H1 (cell line): ENCODE results near the gene ADCY5. TPM values are rescaled to one million over a fixed set of nuclear protein-coding genes. Genes with fewer than 3 reads are reported as not detected.

Experiments used
- CTCF ChIA-PET: fragments of 300-600 bp; sonication (Branson Sonifier 250); formaldehyde crosslinking; loops from one replicate; lab custom pipeline; 2021; ENCODE audit not compliant: partially characterized antibody; lab: Charles Lee
- POLR2A ChIA-PET: fragments of 300-600 bp; sonication (Branson Sonifier 250); formaldehyde crosslinking; loops from one replicate; lab custom pipeline; 2021; ENCODE audit warnings: inconsistent platforms; ENCODE audit not compliant: partially characterized antibody; lab: Charles Lee
- DNase-seq, 2 experiments: peaks; one replicate each; pipeline versions ENCODE4 v3.0.0 to v3.0.0-alpha.2; 2010 to 2022; ENCODE audit warnings: low spot score in 2 of 2, low read depth in 1 of 2, mixed read lengths in 1 of 2
- FAIRE-seq: peaks from 2 replicates; lab custom pipeline; 2011; peaks lifted over from hg19 to GRCh38; lab: Jason Lieb, UNC
- H2AFZ ChIP-seq: 2 replicates; pipeline ENCODE4 v1.8.1; 2012; ENCODE audit warnings: low read length, inconsistent platforms
- H2AK5ac ChIP-seq: 2 replicates; pipeline ENCODE4 v1.6.1; 2013; ENCODE audit warnings: low read depth, low read length
- H2BK120ac ChIP-seq: replicated peaks from 2 replicates; pipeline ENCODE3; 2013; ENCODE audit warnings: low read depth, low read length, inconsistent platforms
- H2BK12ac ChIP-seq: 2 replicates; pipeline ENCODE4 v1.6.1; 2013; ENCODE audit warnings: low read depth, low read length
- H2BK15ac ChIP-seq: 2 replicates; pipeline ENCODE4 v1.6.1; 2013; ENCODE audit warnings: low read length
- H2BK20ac ChIP-seq: 2 replicates; pipeline ENCODE4 v1.6.1; 2013; ENCODE audit warnings: low read length
- H2BK5ac ChIP-seq: 2 replicates; pipeline ENCODE4 v1.6.1; 2013; ENCODE audit warnings: low read depth, low read length
- H3K14ac ChIP-seq: 2 replicates; pipeline ENCODE4 v1.6.1; 2013; ENCODE audit warnings: inconsistent platforms; ENCODE audit not compliant: insufficient read length
- H3K18ac ChIP-seq: 2 replicates; pipeline ENCODE4 v1.6.1; 2013; ENCODE audit warnings: low read length; ENCODE audit errors: extremely low read depth
- H3K23ac ChIP-seq: 2 replicates; pipeline ENCODE4 v1.6.1; 2013; ENCODE audit warnings: inconsistent platforms; ENCODE audit not compliant: insufficient read length
- H3K23me2 ChIP-seq: 2 replicates; pipeline ENCODE4 v1.6.1; 2013; ENCODE audit warnings: low read depth, low read length
- H3K27ac ChIP-seq: 2 replicates; pipeline ENCODE4 v1.6.1; 2011; ENCODE audit warnings: low read depth, low read length, inconsistent platforms
- H3K27me3 ChIP-seq, 4 experiments: replicated peaks in 1 of 4; 1 replicate in 1 of 4; 2 replicates in 3 of 4; pipeline versions ENCODE4 v1.6.1 to v1.8.1; 2011 to 2013; ENCODE audit warnings: low read length in 3 of 4, mild to moderate bottlenecking in 3 of 4, inconsistent platforms in 2 of 4, mixed read lengths in 2 of 4, moderate library complexity in 1 of 4; ENCODE audit not compliant: control insufficient read depth in 3 of 4, insufficient read depth in 3 of 4; ENCODE audit errors: extremely low read depth in 1 of 4
- H3K36me3 ChIP-seq, 4 experiments: 2 replicates each; pipeline versions ENCODE4 v1.6.1 to v1.8.1; 2011 to 2013; ENCODE audit warnings: mild to moderate bottlenecking in 4 of 4, low read length in 3 of 4, moderate library complexity in 2 of 4, control low read depth in 1 of 4, inconsistent platforms in 1 of 4; ENCODE audit not compliant: insufficient read depth in 4 of 4, control insufficient read depth in 2 of 4
- H3K4ac ChIP-seq: replicated peaks from 2 replicates; pipeline ENCODE3; 2013; ENCODE audit warnings: low read length, low read depth, mixed read lengths, inconsistent platforms; ENCODE audit not compliant: insufficient read length
- H3K4me1 ChIP-seq, 4 experiments: replicated peaks in 1 of 4; 1 replicate in 1 of 4; 2 replicates in 3 of 4; pipeline versions ENCODE4 v1.6.1 to v1.8.1; 2011 to 2013; ENCODE audit warnings: low read length in 3 of 4, inconsistent platforms in 2 of 4, mixed read lengths in 1 of 4; ENCODE audit not compliant: insufficient read depth in 4 of 4, control insufficient read depth in 3 of 4
- H3K4me2 ChIP-seq, 2 experiments: 2 replicates each; pipeline versions ENCODE4 v1.6.1 to v1.8.1; 2011 to 2013; ENCODE audit warnings: low read depth in 2 of 2, low read length in 2 of 2, control low read depth in 1 of 2, inconsistent platforms in 1 of 2, mild to moderate bottlenecking in 1 of 2; ENCODE audit not compliant: insufficient read depth in 1 of 2
- H3K4me3 ChIP-seq, 4 experiments: fragments of 200-600, 300-600 bp in 1 of 4; sonication (generic), shearing (Covaris generic), sonication (Bioruptor Twin) in 1 of 4; 2 replicates each; pipeline versions ENCODE4 v1.5.1 to v1.8.1; 2011 to 2016; ENCODE audit warnings: low read length in 4 of 4, low read depth in 3 of 4, control low read depth in 2 of 4, inconsistent platforms in 2 of 4, mild to moderate bottlenecking in 2 of 4, mixed read lengths in 1 of 4, moderate library complexity in 1 of 4; ENCODE audit not compliant: insufficient read depth in 2 of 4; ENCODE audit errors: extremely low read depth in 1 of 4
- H3K56ac ChIP-seq: replicated peaks from 2 replicates; pipeline ENCODE3; 2013; ENCODE audit warnings: low read depth, mild to moderate bottlenecking, mixed read lengths, low read length, inconsistent platforms; ENCODE audit not compliant: insufficient read length
- H3K79me1 ChIP-seq: 2 replicates; pipeline ENCODE4 v1.6.1; 2013; ENCODE audit warnings: low read depth, low read length, control low read depth
- H3K79me2 ChIP-seq, 2 experiments: 2 replicates each; pipeline versions ENCODE4 v1.6.1 to v1.8.1; 2012 to 2013; ENCODE audit warnings: low read length in 2 of 2, mild to moderate bottlenecking in 2 of 2, inconsistent platforms in 1 of 2; ENCODE audit not compliant: insufficient read depth in 2 of 2, control insufficient read depth in 1 of 2
- H3K9ac ChIP-seq, 4 experiments: replicated peaks in 1 of 4; 1 replicate in 1 of 4; 2 replicates in 3 of 4; pipeline versions ENCODE4 v1.6.1 to v1.8.1; 2011 to 2013; ENCODE audit warnings: low read depth in 3 of 4, low read length in 3 of 4, control low read depth in 2 of 4, mild to moderate bottlenecking in 2 of 4, moderate library complexity in 2 of 4, inconsistent platforms in 1 of 4; ENCODE audit errors: extremely low read depth in 1 of 4
- H3K9me3 ChIP-seq, 2 experiments: 2 replicates each; pipeline versions ENCODE4 v1.6.1 to v1.8.1; 2012 to 2013; ENCODE audit warnings: mild to moderate bottlenecking in 2 of 2, moderate library complexity in 2 of 2, control low read depth in 1 of 2, inconsistent platforms in 1 of 2, low read depth in 1 of 2, low read length in 1 of 2, mixed read lengths in 1 of 2; ENCODE audit not compliant: insufficient read depth in 2 of 2
- H4K20me1 ChIP-seq, 2 experiments: replicated peaks in 1 of 2; 2 replicates each; pipeline versions ENCODE3 to v1.8.1; 2011 to 2013; ENCODE audit warnings: inconsistent platforms in 2 of 2, low read length in 2 of 2, mild to moderate bottlenecking in 1 of 2; ENCODE audit not compliant: insufficient read depth in 2 of 2, control insufficient read depth in 1 of 2
- H4K5ac ChIP-seq: 2 replicates; pipeline ENCODE4 v1.6.1; 2013; ENCODE audit warnings: low read length, low read depth, mixed read lengths, inconsistent platforms; ENCODE audit not compliant: insufficient read length
- H4K8ac ChIP-seq: 2 replicates; pipeline ENCODE4 v1.8.0; 2013; ENCODE audit warnings: mild to moderate bottlenecking, moderate library complexity, low read length, inconsistent platforms; ENCODE audit not compliant: insufficient read depth; ENCODE audit errors: extremely low read depth
- H4K91ac ChIP-seq: replicated peaks from 2 replicates; pipeline ENCODE3; 2013; ENCODE audit warnings: low read length, mixed read lengths, inconsistent platforms; ENCODE audit not compliant: insufficient read length
- EGR1 ChIP-seq: IDR thresholded peaks from 2 replicates; pipeline ENCODE4 v1.6.1; 2011; ENCODE audit warnings: low read depth, low read length, borderline replicate concordance
- FOSL1 ChIP-seq: IDR thresholded peaks from 2 replicates; pipeline ENCODE4 v1.6.1; 2011; ENCODE audit warnings: mild to moderate bottlenecking, low read depth, low read length, moderate library complexity; ENCODE audit not compliant: insufficient read depth
- HDAC6 ChIP-seq: IDR thresholded peaks from one replicate; pipeline ENCODE4 v1.7.1; 2012; ENCODE audit warnings: low read depth, mild to moderate bottlenecking, inconsistent platforms, low read length, moderate library complexity
- KDM4A ChIP-seq: IDR thresholded peaks from one replicate; pipeline ENCODE4 v1.7.1; 2012; ENCODE audit warnings: low read depth, mild to moderate bottlenecking, moderate library complexity, low read length, inconsistent platforms; ENCODE audit not compliant: severe bottlenecking
- PHF8 ChIP-seq: fragments of 200-600 bp; sonication (generic); conservative IDR thresholded peaks from 2 replicates; pipeline ENCODE4 v1.7.1; 2012; ENCODE audit warnings: low read depth, mild to moderate bottlenecking, inconsistent platforms, low read length, moderate library complexity
- SIN3A ChIP-seq, 2 experiments: IDR thresholded peaks in 1 of 2; conservative IDR thresholded peaks in 1 of 2; 2 replicates each; pipeline ENCODE4 v1.6.1; 2011 to 2012; ENCODE audit warnings: low read length in 2 of 2, improper control_type of control experiment in 1 of 2, low read depth in 1 of 2, mild to moderate bottlenecking in 1 of 2
- SP2 ChIP-seq: IDR thresholded peaks from 2 replicates; pipeline ENCODE4 v1.6.1; 2012; ENCODE audit warnings: mild to moderate bottlenecking, low read length, inconsistent platforms
- SRF ChIP-seq: IDR thresholded peaks from 2 replicates; pipeline ENCODE4 v1.6.1; 2011; ENCODE audit warnings: mild to moderate bottlenecking, low read depth, low read length, moderate library complexity
- SUZ12 ChIP-seq: fragments of 200-600 bp; sonication (generic); IDR thresholded peaks from 2 replicates; pipeline ENCODE4 v1.6.1; 2012; ENCODE audit warnings: mild to moderate bottlenecking, inconsistent platforms, low read length, moderate library complexity, mixed read lengths
- WGBS, 2 experiments: shearing (Covaris generic) in 1 of 2; methylation state at CpG; one replicate each; pipeline versions ENCODE4 v1.1.6 to v1.1.7; 2013 to 2015; ENCODE audit warnings: low lambda C conversion rate in 2 of 2, mixed read lengths in 2 of 2, inconsistent platforms in 1 of 2, low coverage in 1 of 2, missing lambda C conversion rate in 1 of 2; ENCODE audit not compliant: insufficient replicate concordance in 2 of 2, insufficient coverage in 1 of 2, insufficient read length in 1 of 2; ENCODE audit errors: extremely low coverage in 1 of 2, missing lambda C conversion rate in 1 of 2; 5-methylcytosine and 5-hydroxymethylcytosine counted together
- polyA plus RNA-seq, 7 experiments: library from polyadenylated mRNA; depleted of rRNA in 3 of 7; stranded (reverse) in 5 of 7; unstranded in 2 of 7; fragments of >200 nt in 5 of 7; fragments of 200-250 nt in 2 of 7; gene quantifications; 1 replicate in 5 of 7; 2 replicates in 1 of 7; 4 replicates in 1 of 7; pipeline versions ENCODE4 v1.2.1 to v1.2.3, GENCODE V29; 2011 to 2013; ENCODE audit warnings: missing spikeins in 2 of 7, mixed read lengths in 2 of 7
- total RNA-seq: library from RNA; stranded (reverse); fragmentation: NEBNext Ultra II Directional; extraction: Animal tissue kit (Norgen Biotek cat#: 25700); gene quantifications from 2 replicates; pipeline ENCODE4 v1.2.1, GENCODE V29; 2021
- TF ChIP-seq, protein P1 (sequence below): IDR thresholded peaks from 2 replicates; pipeline ENCODE4 v1.6.1; 2011; ENCODE audit warnings: low read length, improper control_type of control experiment
- TF ChIP-seq, protein P2 (sequence below): IDR thresholded peaks from 2 replicates; pipeline ENCODE4 v1.6.1; 2011; ENCODE audit warnings: low read depth, mild to moderate bottlenecking, low read length; ENCODE audit not compliant: insufficient read depth

ADCY5 gene
- total and polyA plus RNA-seq, 2 of the 8 experiments (the other 6 are each of a cell fraction or from before 2014, with no cell fraction given) = 18.9 to 40.8 TPM

DNA sequence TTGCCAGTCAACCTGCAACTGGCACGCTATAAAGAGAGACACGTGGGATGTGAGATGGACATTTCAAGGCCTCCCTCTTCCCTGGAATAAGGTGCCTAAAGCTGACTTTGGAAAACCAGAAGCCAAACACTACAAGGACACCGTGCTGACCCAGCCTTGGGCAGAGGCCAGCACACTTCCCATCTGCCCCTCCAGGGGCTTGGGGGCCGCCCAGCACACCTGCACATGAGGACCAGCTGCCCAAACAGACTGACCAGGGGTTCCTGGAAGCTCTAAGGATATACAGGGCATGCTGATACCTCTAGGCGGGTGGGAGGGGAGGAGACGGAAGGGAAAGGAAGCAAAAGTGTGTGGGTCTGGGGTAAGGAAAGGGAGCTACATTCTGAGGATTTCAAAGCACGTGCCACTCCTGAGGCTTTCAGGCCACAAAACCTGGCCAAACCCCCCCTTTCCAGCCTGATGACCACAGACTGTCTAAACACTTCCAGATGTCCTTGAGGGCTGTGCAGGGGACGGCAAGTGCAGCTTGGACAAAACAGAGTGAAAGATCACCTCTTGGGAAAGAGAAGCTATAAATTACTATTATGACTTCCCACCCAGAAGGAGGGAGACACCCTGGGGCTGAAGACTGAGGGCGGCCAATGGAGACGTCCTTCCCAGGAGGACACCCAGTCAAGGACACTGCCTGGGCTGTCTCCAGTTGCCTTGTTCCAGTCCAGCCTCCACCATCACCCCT, 57.9 kb downstream of the ADCY5 start:
- H3K23me2 ChIP-seq = no peaks in the 10 kb centered on the region
- H3K9me3 ChIP-seq = no peaks in the 10 kb centered on the region
- no peaks in the 10 kb centered on the region for H3K27me3 ChIP-seq
- no peak overlapping the region for H3K27ac ChIP-seq
- DNase-seq = no peak
- no peak overlapping the region for H3K4me2 ChIP-seq
- no peak overlapping the region for H3K9ac ChIP-seq
- H4K8ac ChIP-seq = no peak overlapping the region
- no peak overlapping the region for H4K91ac ChIP-seq
- no peak overlapping the region for H2BK5ac ChIP-seq
- no peak overlapping the region for H2BK20ac ChIP-seq
- no peak overlapping the region for H3K23ac ChIP-seq
- no peak overlapping the region for H4K5ac ChIP-seq
- ChIA-PET CTCF (interaction anchor here (0.9 to 11.1 kb wide), 12 partner anchors 8 to 108 kb away, joined by 3 to 63 read pairs (median 5); partner anchors contain the start of gene ADCY5), POLR2A (no interaction called here)
- no peak overlapping the region for H3K56ac ChIP-seq
- no peak overlapping the region for H2BK15ac ChIP-seq
- H4K20me1 ChIP-seq = no peaks in the 10 kb centered on the region
- no peaks in the 10 kb centered on the region; a peak in 2 of 7 replicates for H3K4me1 ChIP-seq
- H3K4ac ChIP-seq = no peak overlapping the region
- H2AFZ ChIP-seq = no peak overlapping the region
- H2AK5ac ChIP-seq = no peak overlapping the region
- H2BK120ac ChIP-seq = no peak overlapping the region
- no peak overlapping the region for H3K18ac ChIP-seq
- H2BK12ac ChIP-seq = no peak overlapping the region
- WGBS, 2 experiments = 91% methylated on average over 10 of the region's 10 CpGs; no CpG with 5 or more reads in 1 of the 2 experiments
- no peaks in the 10 kb centered on the region for H3K79me2 ChIP-seq
- no peak overlapping the region for H3K4me3 ChIP-seq
- no peak overlapping the region for H3K14ac ChIP-seq
- no peak for FAIRE-seq
- no peaks in the 10 kb centered on the region for H3K79me1 ChIP-seq
- no peaks in the 10 kb centered on the region for H3K36me3 ChIP-seq
- no peak for TF ChIP-seq SRF
- TF ChIP-seq, protein P1, sequence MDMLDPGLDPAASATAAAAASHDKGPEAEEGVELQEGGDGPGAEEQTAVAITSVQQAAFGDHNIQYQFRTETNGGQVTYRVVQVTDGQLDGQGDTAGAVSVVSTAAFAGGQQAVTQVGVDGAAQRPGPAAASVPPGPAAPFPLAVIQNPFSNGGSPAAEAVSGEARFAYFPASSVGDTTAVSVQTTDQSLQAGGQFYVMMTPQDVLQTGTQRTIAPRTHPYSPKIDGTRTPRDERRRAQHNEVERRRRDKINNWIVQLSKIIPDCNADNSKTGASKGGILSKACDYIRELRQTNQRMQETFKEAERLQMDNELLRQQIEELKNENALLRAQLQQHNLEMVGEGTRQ = no peak
- no peak for TF ChIP-seq SP2
- TF ChIP-seq SIN3A (conservative IDR thresholded peaks at IDR 0.05 in 1 of 2, IDR thresholded peaks at IDR 0.05 in 1 of 2; ENCODE audit: low read depth in 1 of 2, low read length in 2 of 2) = no peak
- TF ChIP-seq, protein P2, sequence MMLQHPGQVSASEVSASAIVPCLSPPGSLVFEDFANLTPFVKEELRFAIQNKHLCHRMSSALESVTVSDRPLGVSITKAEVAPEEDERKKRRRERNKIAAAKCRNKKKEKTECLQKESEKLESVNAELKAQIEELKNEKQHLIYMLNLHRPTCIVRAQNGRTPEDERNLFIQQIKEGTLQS = no peak
- TF ChIP-seq KDM4A = no peak
- TF ChIP-seq EGR1 = no peak
- TF ChIP-seq HDAC6 = no peak
- TF ChIP-seq SUZ12 = no peak
- no peak for TF ChIP-seq FOSL1
- no peak for TF ChIP-seq PHF8
